Prostate gland (tissue), 2 donors: ENCODE measurements around the gene MARCHF5. TPM values are rescaled to one million over a fixed set of nuclear protein-coding genes. Genes with fewer than 3 reads are reported as not detected.

Source experiments
- DNase-seq: peaks from one replicate; pipeline ENCODE4 v3.0.0-alpha.2; 2019; ENCODE audit warnings: low spot score
- H3K27ac ChIP-seq, 2 donors: fragments of 200-600 bp; sonication (generic); 2 replicates each; pipeline ENCODE4 v1.5.1; 2017 to 2019
- H3K27me3 ChIP-seq: fragments of 200-600 bp; sonication (generic); replicated peaks from 2 replicates; pipeline ENCODE4 v1.5.1; 2019; ENCODE audit not compliant: insufficient read depth
- H3K36me3 ChIP-seq, 2 donors: fragments of 200-600 bp; sonication (generic); 1 replicate in 1 of 2; 2 replicates in 1 of 2; pipeline versions ENCODE4 v1.5.1 to v1.8.1; 2017 to 2019
- H3K4me1 ChIP-seq: fragments of 200-600 bp; sonication (generic); replicated peaks from 2 replicates; pipeline ENCODE4 v1.5.1; 2019
- H3K4me3 ChIP-seq, 2 donors: fragments of 200-600 bp; sonication (generic); 2 replicates each; pipeline ENCODE4 v1.5.1; 2017 to 2019
- H3K9me3 ChIP-seq: fragments of 200-600 bp; sonication (generic); 2 replicates; pipeline ENCODE4 v1.5.1; 2017
- CTCF ChIP-seq, 4 experiments: fragments of 200-600 bp in 2 of 4; fragments of 450-650 bp in 2 of 4; sonication (generic) in 2 of 4; IDR thresholded peaks; 1 replicate in 3 of 4; 2 replicates in 1 of 4; pipeline ENCODE4 v1.5.1; 2016 to 2019; ENCODE audit warnings: antibody characterized with exemption in 4 of 4, mild to moderate bottlenecking in 2 of 4, moderate library complexity in 2 of 4
- POLR2A ChIP-seq: fragments of 450-650 bp; IDR thresholded peaks from one replicate; pipeline ENCODE4 v1.6.1; 2016; ENCODE audit warnings: antibody characterized with exemption, mild to moderate bottlenecking
- POLR2AphosphoS5 ChIP-seq: sonication (generic); formaldehyde crosslinking; IDR thresholded peaks from one replicate; pipeline ENCODE4 v1.6.1; 2017; ENCODE audit warnings: antibody characterized with exemption
- WGBS: methylation state at CpG from one replicate; pipeline ENCODE4 v1.1.5; 2018; 5-methylcytosine and 5-hydroxymethylcytosine counted together
- intact Hi-C: fragments of 100-400 bp; cut with DNase I; formaldehyde crosslinking; loops from one replicate; pipeline ENCODE4 v1.14.2; 2022
- total RNA-seq, 2 donors: library from RNA; depleted of rRNA; stranded (reverse); fragments of >200 nt; gene quantifications; one replicate each; pipeline ENCODE4 v1.1.0, GENCODE V29; 2016

Gene MARCHF5
- total RNA-seq, 2 donors from 2014 or later: 20.8 TPM

GRCh38 chr10:92303096-92303495 is 12.1 kb downstream of the MARCHF5 start:
- no peak overlapping the region for H3K27ac ChIP-seq
- H3K4me1 ChIP-seq: no peaks in the 10 kb centered on the region
- intact Hi-C loops: no loop called here
- no peaks in the 10 kb centered on the region for H3K27me3 ChIP-seq
- TF ChIP-seq CTCF (IDR thresholded peaks at IDR 0.05) (no peak), POLR2A (no peak), POLR2AphosphoS5 (no peak)
- no peak overlapping the region for H3K4me3 ChIP-seq
- H3K9me3 ChIP-seq: no peaks in the 10 kb centered on the region
- H3K36me3 ChIP-seq: no peaks in the 10 kb centered on the region
- no peak for DNase-seq

- TF ChIP-seq POLR2AphosphoS5 (no peak), POLR2A (no peak), CTCF (IDR thresholded peaks at IDR 0.05) (no peak)
- no peaks in the 10 kb centered on the region for H3K4me1 ChIP-seq
- no peaks in the 10 kb centered on the region for H3K36me3 ChIP-seq
- no peaks in the 10 kb centered on the region for H3K9me3 ChIP-seq
- DNase-seq: no peak
- no peak overlapping the region for H3K4me3 ChIP-seq
- intact Hi-C loops: no loop called here
- no peak overlapping the region for H3K27ac ChIP-seq
- no peaks in the 10 kb centered on the region for H3K27me3 ChIP-seq
- 100% methylated on average over 1 of the region's 1 CpG for WGBS
Observed at GRCh38 chr10:92304061-92304460, 13.1 kb downstream of the MARCHF5 start.

GRCh38 chr10:92305133-92306072 is 14.4 kb downstream of the MARCHF5 start:
- Histone ChIP-seq H3K36me3 (no peaks in the 10 kb centered on the region), H3K4me1 (no peaks in the 10 kb centered on the region), H3K4me3 (no peak overlapping the region), H3K27me3 (no peaks in the 10 kb centered on the region), H3K9me3 (no peaks in the 10 kb centered on the region), H3K27ac (no peak overlapping the region)
- TF ChIP-seq CTCF (IDR thresholded peaks at IDR 0.05) (no peak), POLR2AphosphoS5 (no peak), POLR2A (no peak)
- intact Hi-C loops: no loop called here
- no peak for DNase-seq
- WGBS: 90% methylated on average over 13 of the region's 13 CpGs

GRCh38 chr10:92309272-92309671 is 18.3 kb downstream of the MARCHF5 start:
- intact Hi-C loops: no loop called here
- Histone ChIP-seq H3K9me3 (no peaks in the 10 kb centered on the region), H3K4me3 (no peak overlapping the region), H3K4me1 (no peaks in the 10 kb centered on the region), H3K36me3 (peaks cover 0 to 6% of the 10 kb centered on the region in 2 donors), H3K27me3 (no peaks in the 10 kb centered on the region), H3K27ac (no peak overlapping the region)
- TF ChIP-seq POLR2A (no peak), POLR2AphosphoS5 (no peak), CTCF (IDR thresholded peaks at IDR 0.05) (no peak)
- DNase-seq: no peak
- WGBS: 83% methylated on average over 1 of the region's 1 CpG

GRCh38 chr10:92313750-92314149 is 22.8 kb downstream of the MARCHF5 start:
- no peak for TF ChIP-seq POLR2A
- H3K4me3 ChIP-seq: no peak overlapping the region

More at GRCh38 chr10:92313750-92314149, 22.8 kb downstream of the MARCHF5 start:
- Histone ChIP-seq H3K27ac (no peak overlapping the region), H3K9me3 (no peaks in the 10 kb centered on the region), H3K27me3 (no peaks in the 10 kb centered on the region), H3K36me3 (peaks cover 0 to 6% of the 10 kb centered on the region in 2 donors), H3K4me1 (no peaks in the 10 kb centered on the region)
- 100% methylated on average over 3 of the region's 3 CpGs for WGBS
- intact Hi-C loops: no loop called here
- no peak for DNase-seq
